ENCODE measurements around the gene RPTOR. TPM values are rescaled to one million over a fixed set of nuclear protein-coding genes. Genes with fewer than 3 reads are reported as not detected.

RPTOR gene
- total and polyA plus RNA-seq, 10 of the 15 experiments (the other 5 are each of a cell fraction or from before 2014, with no cell fraction given) = 0.18 to 32.1 (median 7.8) TPM

- Histone ChIP-seq H3K4me1 (ENCODE audit: control insufficient read depth, insufficient read depth, low read length) (peaks cover 18% of the 10 kb centered on the region), H4K20me1 (ENCODE audit: control insufficient read depth, insufficient read depth) (no peaks in the 10 kb centered on the region), H3K27me3 (replicated peaks in 1 of 2; ENCODE audit: control insufficient read depth in 2 of 2, insufficient read depth in 2 of 2, low read length in 1 of 2) (no peaks in the 10 kb centered on the region), H3K4me2 (ENCODE audit: control insufficient read depth, insufficient read depth) (peak overlapping the region; percentile 86), H2AFZ (ENCODE audit: control insufficient read depth, low read depth, low read length) (peak overlapping the region; percentile 99), H3K79me2 (ENCODE audit: control insufficient read depth, insufficient read depth, low read length) (peaks cover 15% of the 10 kb centered on the region), H3K36me3 (ENCODE audit: control insufficient read depth in 2 of 2, insufficient read depth in 2 of 2, low read length in 1 of 2) (peaks cover 2% of the 10 kb centered on the region in 2 experiments; a peak in 3 of 4 replicates), H3K27ac (ENCODE audit: control insufficient read depth, insufficient read depth) (peak overlapping the region; percentile 69), H3K9me3 (replicated peaks; ENCODE audit: control insufficient read depth, insufficient read depth, low read length) (no peaks in the 10 kb centered on the region), H3K9ac (ENCODE audit: control insufficient read depth, insufficient read depth, low read length) (peak overlapping the region; percentile 89), H3K4me3 (peak overlapping the region; percentile 97)
- FAIRE-seq (no peak), ATAC-seq (peak; percentile 41), DNase-seq (ENCODE audit: low read depth, low spot score) (no peak)
- ChIA-PET CTCF (interaction anchor here (1.3 kb wide), 1 partner anchor 105 kb away, joined by 3 read pairs; no protein-coding TSS in a partner anchor), RAD21 (ENCODE audit: unreplicated experiment) (no interaction called here), POLR2A (no interaction called here), SMC1A (ENCODE audit: uncharacterized antibody, unreplicated experiment) (no interaction called here)
- TF ChIP-seq ZBTB40 (IDR thresholded peaks at IDR 0.05; ENCODE audit: borderline replicate concordance) = 0 out of 2 replicates have a peak, but pooled peaks have one; percentile 10
- 0 out of 3 replicates have a peak, but pooled peaks of 1 of the 2 experiments have one; percentile 13 for TF ChIP-seq EGR1 (IDR thresholded peaks at IDR 0.05; ENCODE audit: borderline replicate concordance in 1 of 2, low read depth in 2 of 2, low read length in 2 of 2)
- TF ChIP-seq ZNF207 (IDR thresholded peaks at IDR 0.05; ENCODE audit: borderline replicate concordance) = no peak
- TF ChIP-seq CTCF (IDR thresholded peaks at IDR 0.05 in 2 of 3, conservative IDR thresholded peaks at IDR 0.05 in 1 of 3; ENCODE audit: control insufficient read depth in 2 of 3, extremely low read depth in 1 of 3, insufficient read depth in 1 of 3, low read depth in 3 of 3, low read length in 3 of 3) = no peak
- TF ChIP-seq STAT1 (conservative IDR thresholded peaks at IDR 0.05) = no peak
- no peak for TF ChIP-seq EZH2 (IDR thresholded peaks at IDR 0.05; ENCODE audit: borderline replicate concordance, control insufficient read depth, low read depth, low read length)
- TF ChIP-seq, protein P1, sequence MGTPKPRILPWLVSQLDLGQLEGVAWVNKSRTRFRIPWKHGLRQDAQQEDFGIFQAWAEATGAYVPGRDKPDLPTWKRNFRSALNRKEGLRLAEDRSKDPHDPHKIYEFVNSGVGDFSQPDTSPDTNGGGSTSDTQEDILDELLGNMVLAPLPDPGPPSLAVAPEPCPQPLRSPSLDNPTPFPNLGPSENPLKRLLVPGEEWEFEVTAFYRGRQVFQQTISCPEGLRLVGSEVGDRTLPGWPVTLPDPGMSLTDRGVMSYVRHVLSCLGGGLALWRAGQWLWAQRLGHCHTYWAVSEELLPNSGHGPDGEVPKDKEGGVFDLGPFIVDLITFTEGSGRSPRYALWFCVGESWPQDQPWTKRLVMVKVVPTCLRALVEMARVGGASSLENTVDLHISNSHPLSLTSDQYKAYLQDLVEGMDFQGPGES (IDR thresholded peaks at IDR 0.05) = no peak
- no peak for TF ChIP-seq SMAD5 (IDR thresholded peaks at IDR 0.05; ENCODE audit: low read depth)
- in situ Hi-C loops (cut with MboI) = no loop called here
- WGBS (ENCODE audit: insufficient coverage, insufficient replicate concordance, low lambda C conversion rate, missing lambda C conversion rate) = 6% methylated on average over 67 of the region's 90 CpGs
- BruUV-seq (replicated peaks) = no TSS peak
- intact Hi-C loops (cut with micrococcal nuclease; ENCODE audit: unreplicated experiment) = no loop called here
Measured at GRCh38 chr17:80992077-80992947, 447.7 kb downstream of the RPTOR start.
